H1 (cell line): Measurements from ENCODE around the gene ALG9. TPM values are rescaled to one million over a fixed set of nuclear protein-coding genes. Genes with fewer than 3 reads are reported as not detected.

ENCODE experiments used
- BCL11A ChIP-seq, 2 experiments: IDR thresholded peaks; one replicate each; pipeline ENCODE4 v1.6.1; 2011; ENCODE audit warnings: low read depth in 2 of 2, low read length in 2 of 2, mild to moderate bottlenecking in 2 of 2
- CEBPB ChIP-seq: IDR thresholded peaks from 2 replicates; pipeline ENCODE4 v1.6.1; 2012; ENCODE audit warnings: low read depth, low read length
- E2F6 ChIP-seq: IDR thresholded peaks from 2 replicates; pipeline ENCODE4 v1.6.1; 2012; ENCODE audit warnings: inconsistent platforms
- EP300 ChIP-seq, 2 experiments: IDR thresholded peaks; 1 replicate in 1 of 2; 2 replicates in 1 of 2; pipeline ENCODE4 v1.6.1; 2011 to 2012; ENCODE audit warnings: low read depth in 2 of 2, low read length in 2 of 2, mild to moderate bottlenecking in 2 of 2, borderline replicate concordance in 1 of 2, inconsistent platforms in 1 of 2, moderate library complexity in 1 of 2
- JUN ChIP-seq: IDR thresholded peaks from 2 replicates; pipeline ENCODE4 v1.6.1; 2011; ENCODE audit warnings: low read depth, mild to moderate bottlenecking, improper control_type of control experiment, low read length
- KDM5A ChIP-seq: fragments of 200-600 bp; IDR thresholded peaks from 2 replicates; pipeline ENCODE4 v1.7.1; 2012; ENCODE audit warnings: mild to moderate bottlenecking, low read length, inconsistent platforms, mixed read lengths
- RXRA ChIP-seq: IDR thresholded peaks from 2 replicates; pipeline ENCODE4 v1.6.1; 2011; ENCODE audit warnings: low read depth, mild to moderate bottlenecking, low read length, moderate library complexity; ENCODE audit not compliant: insufficient read depth
- SIX5 ChIP-seq: IDR thresholded peaks from 2 replicates; pipeline ENCODE4 v1.6.1; 2011; ENCODE audit warnings: mild to moderate bottlenecking, low read depth, low read length
- polyA plus RNA-seq, 7 experiments: library from polyadenylated mRNA; depleted of rRNA in 3 of 7; stranded (reverse) in 5 of 7; unstranded in 2 of 7; fragments of >200 nt in 5 of 7; fragments of 200-250 nt in 2 of 7; gene quantifications; 1 replicate in 5 of 7; 2 replicates in 1 of 7; 4 replicates in 1 of 7; pipeline versions ENCODE4 v1.2.1 to v1.2.3, GENCODE V29; 2011 to 2013; ENCODE audit warnings: missing spikeins in 2 of 7, mixed read lengths in 2 of 7
- total RNA-seq: library from RNA; stranded (reverse); fragmentation: NEBNext Ultra II Directional; extraction: Animal tissue kit (Norgen Biotek cat#: 25700); gene quantifications from 2 replicates; pipeline ENCODE4 v1.2.1, GENCODE V29; 2021

Gene ALG9
- total and polyA plus RNA-seq, 2 of the 8 experiments (the other 6 are each of a cell fraction or from before 2014, with no cell fraction given), result 23.5 to 24.5 TPM

- no peak for TF ChIP-seq RXRA
- no peak for TF ChIP-seq EP300 (IDR thresholded peaks at IDR 0.05; ENCODE audit: borderline replicate concordance in 1 of 2, low read depth in 2 of 2, low read length in 2 of 2)
- no peak for TF ChIP-seq BCL11A (IDR thresholded peaks at IDR 0.05; ENCODE audit: low read depth in 2 of 2, low read length in 2 of 2)
- TF ChIP-seq E2F6, result no peak
- TF ChIP-seq KDM5A, result no peak
- no peak for TF ChIP-seq CEBPB
- no peak for TF ChIP-seq JUN
- TF ChIP-seq SIX5, result no peak
Observed at GRCh38 chr11:111910676-111911562, 39.5 kb upstream of the ALG9 start (continued).
